ENCODE data around the gene UBE2J2. TPM values are rescaled to one million over a fixed set of nuclear protein-coding genes. Genes with fewer than 3 reads are reported as not detected.

The UBE2J2 gene
- total and polyA plus RNA-seq, 2 of the 4 experiments (the other 2 are of a cell fraction): 20.6 to 67.5 TPM

GRCh38 chr1:1307923-1308755, 34.5 kb upstream of the UBE2J2 start, which contains the start of the genes ACAP3 and PUSL1:
Gene ACAP3 (minus strand): TSS chr1:1307930. CDS start chr1:1307815, 115 bp downstream.
Gene PUSL1 (plus strand): TSS chr1:1308597. CDS start chr1:1308644, 47 bp downstream.
- Histone ChIP-seq H2BK5ac (ENCODE audit: low read depth, low read length, poor library complexity, severe bottlenecking) (peak within 1 kb of the TSS; percentile 83), H4K91ac (ENCODE audit: insufficient read depth, low read depth, low read length) (peak within 1 kb of the TSS; percentile 76), H3K23ac (ENCODE audit: low read depth, low read length) (peak within 1 kb of the TSS; percentile 94), H2AK9ac (replicated peaks; ENCODE audit: low read depth, low read length, poor library complexity) (peak within 1 kb of the TSS; percentile 98), H2AFZ (replicated peaks; ENCODE audit: low read length, poor library complexity) (peak within 1 kb of the TSS; percentile 97), H3K9me1 (ENCODE audit: insufficient read depth, low read length) (peaks cover 3% of the 10 kb centered on the region), H3K36me3 (ENCODE audit: control insufficient read depth, insufficient read depth, low read length) (peaks cover 32% of the 10 kb centered on the region), H3K4me1 (ENCODE audit: control insufficient read depth, insufficient read depth, low read length) (peaks cover 31% of the 10 kb centered on the region), H3K4me2 (ENCODE audit: low read depth, low read length) (peak within 1 kb of the TSS; percentile 100), H4K5ac (ENCODE audit: low read depth, low read length) (peak within 1 kb of the TSS; percentile 54), H4K8ac (ENCODE audit: low read depth in 2 of 2, low read length in 2 of 2) (peak within 1 kb of the TSS in 1 of 2 experiments; percentile 78; a peak in 1 of 4 replicates), H3K79me1 (ENCODE audit: low read depth in 1 of 2, low read length in 2 of 2) (peaks cover 6 to 52% of the 10 kb centered on the region in 2 experiments), H3K18ac (ENCODE audit: low read depth, low read length) (peak within 1 kb of the TSS; percentile 33; the same call in 1 of the 2 replicates), H3K9me3 (ENCODE audit: control insufficient read depth, insufficient read depth, low read length) (no peaks in the 10 kb centered on the region), H3K27ac (ENCODE audit: insufficient read depth, low read length) (peak within 1 kb of the TSS; percentile 94), H3K56ac (ENCODE audit: extremely low read depth, insufficient read depth, low read length) (peak within 1 kb of the TSS; percentile 61), H4K20me1 (ENCODE audit: insufficient read depth, low read length) (peaks cover 49% of the 10 kb centered on the region), H3K27me3 (ENCODE audit: control insufficient read depth, insufficient read depth, low read length) (no peaks in the 10 kb centered on the region), H2BK15ac (ENCODE audit: low read depth, low read length) (no peak within 1 kb of the TSS), H2BK120ac (ENCODE audit: low read depth, low read length) (peak within 1 kb of the TSS; percentile 75), H3K14ac (replicated peaks; ENCODE audit: low read depth, low read length) (peak within 1 kb of the TSS; percentile 69), H3K4ac (ENCODE audit: low read depth, low read length) (peak within 1 kb of the TSS; percentile 71), H3K4me3 (ENCODE audit: insufficient read depth, low read depth, low read length) (peak within 1 kb of the TSS; percentile 95), H2BK20ac (ENCODE audit: low read depth, low read length) (no peak within 1 kb of the TSS), H3K9ac (ENCODE audit: low read depth, low read length) (peak within 1 kb of the TSS; percentile 91), H2AK5ac (ENCODE audit: low read depth, low read length) (peak within 1 kb of the TSS; percentile 91)
- POLR2A ChIA-PET (ENCODE audit: unreplicated experiment): no interaction called here
- dilution Hi-C loops (cut with HindIII; ENCODE audit: low sequenced_read_pairs, unreplicated experiment): no loop called here
- in situ Hi-C loops (cut with MboI; ENCODE audit: low sequenced_read_pairs): no loop called here
- CTCF ChIA-PET: no interaction called here
- peak; percentile 70 for ATAC-seq (ENCODE audit: low read depth)
- WGBS, 2 experiments (ENCODE audit: extremely low coverage in 2 of 2, insufficient read length in 1 of 2): 0% methylated on average over 64 of the region's 131 CpGs; no CpG with 5 or more reads in 1 of the 2 experiments
- no TSS peak for BruUV-seq (replicated peaks)
- DNase-seq: peak; percentile 92
- TF ChIP-seq POLR2A (IDR thresholded peaks at IDR 0.05; ENCODE audit: low read depth, low read length) (peak; percentile 69), RCOR1 (IDR thresholded peaks at IDR 0.05; ENCODE audit: insufficient replicate concordance, low read length) (no peak), MXI1 (IDR thresholded peaks at IDR 0.05; ENCODE audit: borderline replicate concordance, low read depth, low read length) (peak; percentile 96), MAFK (IDR thresholded peaks at IDR 0.05; ENCODE audit: low read depth, low read length) (no peak), USF2 (IDR thresholded peaks at IDR 0.05; ENCODE audit: low read depth, low read length) (peak; percentile 81), MAZ (IDR thresholded peaks at IDR 0.05; ENCODE audit: borderline replicate concordance, low read depth, low read length) (peak; percentile 78), CEBPB (IDR thresholded peaks at IDR 0.05; ENCODE audit: low read depth, low read length) (peak; percentile 99)
- intact Hi-C loops (cut with micrococcal nuclease): loop anchor here (5.0 kb wide), 2 partner anchors 49 to 186 kb away; partner anchors contain the start of gene MXRA8

Measured in IMR-90 (cell line).